Parathyroid adenoma (tissue), 2 donors: ENCODE results near the gene S1PR2.
"Not testable (repeated sequence)": the region's sequence is repeated elsewhere in the genome, so short reads cannot be mapped to it uniquely, and the experiment has no call there.

Experiments used
- H2AFZ ChIP-seq: fragments of 300-600 bp; sonication (generic); one replicate; pipeline ENCODE4 v1.7.0; 2017; ENCODE audit warnings: antibody characterized with exemption, mild to moderate bottlenecking
- H3K27ac ChIP-seq: fragments of 300-600 bp; sonication (generic); one replicate; pipeline ENCODE4 v1.7.0; 2017
- H3K27me3 ChIP-seq: fragments of 300-600 bp; sonication (generic); one replicate; pipeline ENCODE4 v1.7.0; 2017; ENCODE audit warnings: low read length; ENCODE audit not compliant: control insufficient read depth, insufficient read depth
- H3K36me3 ChIP-seq: fragments of 300-600 bp; sonication (generic); one replicate; pipeline ENCODE4 v1.7.0; 2017; ENCODE audit warnings: low read length; ENCODE audit not compliant: control insufficient read depth, insufficient read depth
- H3K4me1 ChIP-seq: fragments of 300-600 bp; sonication (generic); one replicate; pipeline ENCODE4 v1.7.0; 2017; ENCODE audit warnings: control low read depth
- H3K4me2 ChIP-seq: fragments of 300-600 bp; sonication (generic); one replicate; pipeline ENCODE4 v1.7.0; 2017; ENCODE audit warnings: low read length
- H3K4me3 ChIP-seq: fragments of 300-600 bp; sonication (generic); one replicate; pipeline ENCODE4 v1.7.0; 2017; ENCODE audit warnings: low read depth, low read length
- H3K79me2 ChIP-seq: fragments of 300-600 bp; sonication (generic); one replicate; pipeline ENCODE4 v1.7.0; 2017; ENCODE audit warnings: control low read depth
- H3K9ac ChIP-seq: fragments of 300-600 bp; sonication (generic); one replicate; pipeline ENCODE4 v1.7.0; 2017; ENCODE audit warnings: mild to moderate bottlenecking
- H3K9me3 ChIP-seq: fragments of 300-600 bp; sonication (generic); one replicate; pipeline ENCODE4 v1.7.0; 2017; ENCODE audit warnings: low read length; ENCODE audit not compliant: control insufficient read depth
- TF ChIP-seq, protein P1 (sequence below): fragments of 300-600 bp; sonication (generic); IDR thresholded peaks from one replicate; pipeline ENCODE4 v1.7.0; 2017; ENCODE audit warnings: antibody characterized with exemption, mild to moderate bottlenecking
- donor health status: primary hyperparathyroidism.

S1PR2 gene

DNA sequence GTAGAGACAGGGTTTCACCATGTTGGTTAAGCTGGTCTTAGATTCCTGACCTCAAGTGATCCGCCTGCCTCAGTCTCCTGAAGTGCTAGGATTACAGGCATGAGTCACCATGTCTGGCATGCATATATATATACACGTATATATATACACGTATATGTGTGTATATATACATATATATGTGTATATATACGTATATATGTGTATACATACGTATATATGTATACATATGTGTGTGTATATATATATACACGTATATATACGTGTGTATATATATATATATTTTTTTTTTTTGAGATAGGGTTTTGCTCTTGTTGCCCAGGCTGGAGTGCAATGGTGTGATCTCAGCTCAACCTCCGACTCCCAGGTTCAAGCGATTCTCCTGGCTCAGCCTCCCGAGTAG, 48.3 kb downstream of the S1PR2 start:
- Histone ChIP-seq H3K79me2 (peaks cover 9% of the 10 kb centered on the region), H2AFZ (no peak overlapping the region), H3K27ac (no peak overlapping the region), H3K4me1 (no peaks in the 10 kb centered on the region), H3K4me2 (no peak overlapping the region), H3K4me3 (no peak overlapping the region), H3K27me3 (no peaks in the 10 kb centered on the region), H3K9me3 (no peaks in the 10 kb centered on the region), H3K36me3 (no peaks in the 10 kb centered on the region), H3K9ac (no peak overlapping the region)
- TF ChIP-seq, protein P1, sequence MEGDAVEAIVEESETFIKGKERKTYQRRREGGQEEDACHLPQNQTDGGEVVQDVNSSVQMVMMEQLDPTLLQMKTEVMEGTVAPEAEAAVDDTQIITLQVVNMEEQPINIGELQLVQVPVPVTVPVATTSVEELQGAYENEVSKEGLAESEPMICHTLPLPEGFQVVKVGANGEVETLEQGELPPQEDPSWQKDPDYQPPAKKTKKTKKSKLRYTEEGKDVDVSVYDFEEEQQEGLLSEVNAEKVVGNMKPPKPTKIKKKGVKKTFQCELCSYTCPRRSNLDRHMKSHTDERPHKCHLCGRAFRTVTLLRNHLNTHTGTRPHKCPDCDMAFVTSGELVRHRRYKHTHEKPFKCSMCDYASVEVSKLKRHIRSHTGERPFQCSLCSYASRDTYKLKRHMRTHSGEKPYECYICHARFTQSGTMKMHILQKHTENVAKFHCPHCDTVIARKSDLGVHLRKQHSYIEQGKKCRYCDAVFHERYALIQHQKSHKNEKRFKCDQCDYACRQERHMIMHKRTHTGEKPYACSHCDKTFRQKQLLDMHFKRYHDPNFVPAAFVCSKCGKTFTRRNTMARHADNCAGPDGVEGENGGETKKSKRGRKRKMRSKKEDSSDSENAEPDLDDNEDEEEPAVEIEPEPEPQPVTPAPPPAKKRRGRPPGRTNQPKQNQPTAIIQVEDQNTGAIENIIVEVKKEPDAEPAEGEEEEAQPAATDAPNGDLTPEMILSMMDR: no peak

DNA sequence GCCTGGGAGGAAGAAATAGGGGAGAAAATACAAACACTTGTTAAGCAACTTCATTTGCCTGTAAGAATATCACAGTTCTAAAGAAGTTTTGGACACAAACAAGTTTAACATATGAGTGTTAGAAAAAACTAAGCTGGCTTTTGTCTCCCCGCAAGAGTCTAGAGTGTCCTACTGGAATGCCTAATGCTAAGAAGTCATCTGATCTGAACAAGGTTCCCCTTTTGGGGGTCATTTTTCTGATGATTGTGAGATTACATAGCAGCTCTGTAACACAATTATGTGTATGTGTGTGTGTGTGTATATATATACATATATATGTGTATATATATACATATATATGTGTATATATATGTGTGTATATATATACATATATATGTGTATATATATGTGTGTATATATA, 49.1 kb downstream of the S1PR2 start:
- Histone ChIP-seq H3K36me3 (no peaks in the 10 kb centered on the region), H3K4me1 (no peaks in the 10 kb centered on the region), H3K27ac (no peak overlapping the region), H3K9ac (no peak overlapping the region), H3K4me3 (no peak overlapping the region), H3K79me2 (peaks cover 3% of the 10 kb centered on the region), H2AFZ (no peak overlapping the region), H3K9me3 (no peaks in the 10 kb centered on the region), H3K4me2 (no peak overlapping the region), H3K27me3 (no peaks in the 10 kb centered on the region)
- TF ChIP-seq, protein P1: no peak

DNA sequence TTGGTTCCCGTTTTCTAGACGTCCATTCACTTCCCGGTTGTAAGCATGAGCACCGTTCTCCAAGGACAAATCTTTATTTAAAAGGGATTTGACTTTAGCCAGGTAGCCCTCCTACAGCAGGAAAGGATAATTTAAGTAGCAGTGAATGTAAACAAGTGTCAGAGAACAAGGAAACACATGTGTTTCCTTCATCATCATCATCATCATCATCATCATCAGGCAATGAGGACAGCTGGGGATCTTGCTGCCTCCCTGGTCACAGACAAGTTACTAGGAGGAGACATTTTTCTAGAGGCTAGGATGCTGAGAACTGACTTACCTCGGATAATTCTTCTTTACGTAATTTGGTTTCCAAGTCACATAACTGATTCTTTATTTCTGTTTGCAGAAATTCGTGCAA, 50.7 kb downstream of the S1PR2 start:
- Histone ChIP-seq H3K36me3 (no peaks in the 10 kb centered on the region), H3K4me2 (no peak overlapping the region)

DNA sequence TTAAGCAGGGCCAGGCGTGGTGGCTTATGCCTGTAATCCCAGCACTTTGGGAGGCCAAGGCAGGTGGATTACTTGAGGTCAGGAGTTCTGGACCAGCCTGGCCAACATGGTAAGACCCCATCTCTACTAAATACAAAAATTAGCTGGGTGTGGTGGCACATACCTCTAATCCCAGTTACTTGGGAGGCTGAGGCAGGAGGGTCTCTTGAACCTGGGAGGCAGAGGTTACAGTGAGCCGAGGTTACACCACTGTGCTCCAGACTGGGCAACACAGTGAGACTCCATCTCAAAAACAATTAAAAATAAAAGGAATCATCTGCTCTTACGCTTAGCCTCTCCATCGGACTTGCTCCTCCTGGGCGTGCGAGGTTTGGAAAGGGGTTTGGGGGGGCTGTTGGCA, 51.1 kb downstream of the S1PR2 start:
- H3K4me3 ChIP-seq, H3K9ac ChIP-seq, H3K4me2 ChIP-seq, H3K9me3 ChIP-seq, H3K79me2 ChIP-seq, H3K36me3 ChIP-seq, H3K27ac ChIP-seq, H3K27me3 ChIP-seq, H2AFZ ChIP-seq, H3K4me1 ChIP-seq: not testable (repeated sequence)

More for the DNA sequence above, 50.7 kb downstream of the S1PR2 start:
- Histone ChIP-seq H3K4me1 (no peaks in the 10 kb centered on the region), H2AFZ (no peak overlapping the region), H3K9me3 (no peaks in the 10 kb centered on the region), H3K79me2 (peaks cover 3% of the 10 kb centered on the region), H3K9ac (no peak overlapping the region), H3K4me3 (no peak overlapping the region), H3K27ac (no peak overlapping the region), H3K27me3 (no peaks in the 10 kb centered on the region)
- TF ChIP-seq, protein P1: no peak

DNA sequence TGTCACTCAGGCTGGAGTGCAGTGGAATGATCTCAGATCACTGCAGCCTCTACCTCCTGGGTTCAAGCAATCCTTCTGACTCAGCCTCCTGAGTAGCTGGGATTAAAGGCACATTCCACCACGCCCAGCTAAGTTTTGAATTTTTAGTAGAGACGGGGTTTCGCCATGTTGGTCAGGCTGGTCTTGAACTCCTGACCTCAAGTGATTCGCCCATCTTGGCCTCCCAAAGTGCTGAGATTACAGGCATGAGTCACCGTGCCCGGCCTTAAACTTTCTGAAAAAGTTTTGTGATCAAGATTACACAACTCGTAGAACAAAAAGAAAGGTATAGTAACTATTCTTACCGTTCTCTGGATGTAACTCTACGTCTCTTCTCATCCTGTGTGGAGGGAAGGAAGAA, 57.6 kb downstream of the S1PR2 start:
- Histone ChIP-seq H3K4me3 (no peak overlapping the region), H3K27ac (no peak overlapping the region), H3K4me2 (no peak overlapping the region), H3K4me1 (no peaks in the 10 kb centered on the region), H3K36me3 (no peaks in the 10 kb centered on the region), H3K27me3 (no peaks in the 10 kb centered on the region), H3K79me2 (no peaks in the 10 kb centered on the region), H2AFZ (no peak overlapping the region), H3K9me3 (no peaks in the 10 kb centered on the region), H3K9ac (no peak overlapping the region)
- TF ChIP-seq, protein P1: no peak
